Measurements from ENCODE around the gene AQP5. TPM values are rescaled to one million over a fixed set of nuclear protein-coding genes. Genes with fewer than 3 reads are reported as not detected.

AQP5 gene
- total and polyA plus RNA-seq, 2 of the 8 experiments (the other 6 are each of a cell fraction or from before 2014, with no cell fraction given), result 2.5 to 3.2 TPM

GRCh38 chr12:49959685-49960473 lies 1.8 kb upstream of the AQP5 start:
- no peaks in the 10 kb centered on the region for H3K79me2 ChIP-seq (ENCODE audit: control insufficient read depth in 1 of 2, insufficient read depth in 2 of 2, low read length in 2 of 2)
- H3K9me3 ChIP-seq (ENCODE audit: insufficient read depth in 2 of 2, low read depth in 1 of 2, low read length in 1 of 2), result no peaks in the 10 kb centered on the region
- H2BK120ac ChIP-seq (replicated peaks; ENCODE audit: low read depth, low read length), result no peak overlapping the region
- ChIA-PET POLR2A (ENCODE audit: partially characterized antibody) (interaction anchor here (0.8 to 2.3 kb wide), 4 partner anchors 9 to 21 kb away, joined by 3 to 9 read pairs (median 4); no protein-coding TSS in a partner anchor), CTCF (ENCODE audit: partially characterized antibody) (interaction anchor here (0.7 to 7.8 kb wide), 17 partner anchors 8 to 379 kb away, joined by 3 to 86 read pairs (median 4); partner anchors contain the start of genes AQP2 and COX14)
- no peaks in the 10 kb centered on the region for H3K79me1 ChIP-seq (ENCODE audit: low read depth, low read length)
- H3K9ac ChIP-seq (replicated peaks in 1 of 4; ENCODE audit: extremely low read depth in 1 of 4, low read depth in 3 of 4, low read length in 3 of 4), result no peak overlapping the region
- H3K14ac ChIP-seq (ENCODE audit: insufficient read length), result no peak overlapping the region
- no peak overlapping the region for H4K8ac ChIP-seq (ENCODE audit: extremely low read depth, insufficient read depth, low read length)
- no peak overlapping the region for H3K27ac ChIP-seq (ENCODE audit: low read depth, low read length)
- H2BK15ac ChIP-seq (ENCODE audit: low read length), result no peak overlapping the region
- no peak overlapping the region for H4K5ac ChIP-seq (ENCODE audit: insufficient read length, low read depth, low read length)
- H2AFZ ChIP-seq (ENCODE audit: low read length), result no peak overlapping the region
- peaks cover 4 to 24% (median 17%) of the 10 kb centered on the region in 4 experiments for H3K4me1 ChIP-seq (replicated peaks in 1 of 4; ENCODE audit: control insufficient read depth in 3 of 4, insufficient read depth in 4 of 4, low read length in 3 of 4)
- FAIRE-seq (peak; percentile 88), DNase-seq (ENCODE audit: low read depth in 1 of 2, low spot score in 2 of 2) (peak in 1 of 2 experiments; percentile 60)
- peak overlapping the region; percentile 18 for H4K91ac ChIP-seq (replicated peaks; ENCODE audit: insufficient read length, low read length)
- peaks cover 12 to 66% (median 55%) of the 10 kb centered on the region in 4 experiments for H3K27me3 ChIP-seq (replicated peaks in 1 of 4; ENCODE audit: control insufficient read depth in 3 of 4, extremely low read depth in 1 of 4, insufficient read depth in 3 of 4, low read length in 3 of 4)
- peak; percentile 58 for TF ChIP-seq ASH2L (IDR thresholded peaks at IDR 0.05; ENCODE audit: low read length)
- TF ChIP-seq BRCA1 (IDR thresholded peaks at IDR 0.05; ENCODE audit: low read depth, low read length), result no peak
- peak overlapping the region; percentile 46 to 49 for H3K4me2 ChIP-seq (ENCODE audit: insufficient read depth in 1 of 2, low read depth in 2 of 2, low read length in 2 of 2)
- 27% methylated on average over 11 of the region's 11 CpGs; no CpG with 5 or more reads in 1 of the 2 experiments for WGBS, 2 experiments (ENCODE audit: extremely low coverage in 1 of 2, insufficient coverage in 1 of 2, insufficient read length in 1 of 2, insufficient replicate concordance in 2 of 2, low coverage in 1 of 2, low lambda C conversion rate in 2 of 2, missing lambda C conversion rate in 1 of 2)
- H3K4me3 ChIP-seq (ENCODE audit: extremely low read depth in 1 of 4, insufficient read depth in 2 of 4, low read depth in 3 of 4, low read length in 4 of 4), result peak overlapping the region in 1 of 4 experiments; percentile 59; a peak in 1 of 8 replicates
- H3K56ac ChIP-seq (replicated peaks; ENCODE audit: insufficient read length, low read depth, low read length), result no peak overlapping the region
- peak overlapping the region; percentile 83 for H3K18ac ChIP-seq (ENCODE audit: extremely low read depth, low read length)
- no peak overlapping the region for H3K4ac ChIP-seq (replicated peaks; ENCODE audit: insufficient read length, low read depth, low read length)
- H3K23ac ChIP-seq (ENCODE audit: insufficient read length), result no peak overlapping the region
- H2BK12ac ChIP-seq (ENCODE audit: low read depth, low read length), result peak overlapping the region; percentile 96; the same call in 1 of the 2 replicates
- peak overlapping the region; percentile 2 for H2AK5ac ChIP-seq (ENCODE audit: low read depth, low read length)
- H3K36me3 ChIP-seq (ENCODE audit: control insufficient read depth in 2 of 4, insufficient read depth in 4 of 4, low read length in 3 of 4), result no peaks in the 10 kb centered on the region
- no peaks in the 10 kb centered on the region for H4K20me1 ChIP-seq (replicated peaks in 1 of 2; ENCODE audit: control insufficient read depth in 1 of 2, insufficient read depth in 2 of 2, low read length in 2 of 2)
- H2BK5ac ChIP-seq (ENCODE audit: low read depth, low read length), result peak overlapping the region; percentile 18; the same call in 1 of the 2 replicates
- H3K23me2 ChIP-seq (ENCODE audit: low read depth, low read length), result peaks cover 6% of the 10 kb centered on the region; the same call in 1 of the 2 replicates
- H2BK20ac ChIP-seq (ENCODE audit: low read length), result peak overlapping the region; percentile 86; the same call in 1 of the 2 replicates

Measured in H1 (cell line).